ACC112 (cell line): ENCODE results near the gene INHBB.
"Not testable (repeated sequence)": the region's sequence is repeated elsewhere in the genome, so short reads cannot be mapped to it uniquely, and the experiment has no call there.

Source experiments
- H2AFZ ChIP-seq: fragments of 200-600 bp; sonication (generic); one replicate; pipeline ENCODE4 v1.6.0; 2017; ENCODE audit warnings: antibody characterized with exemption, low read length; ENCODE audit not compliant: unreplicated experiment
- H3K27ac ChIP-seq: fragments of 200-600 bp; sonication (generic); 2 replicates; pipeline ENCODE4 v1.5.1; 2014; ENCODE audit warnings: low read depth, mild to moderate bottlenecking, antibody characterized with exemption, low read length, moderate library complexity
- H3K27me3 ChIP-seq: fragments of 200-600 bp; sonication (generic); 2 replicates; pipeline ENCODE4 v1.6.1; 2014; ENCODE audit warnings: mild to moderate bottlenecking, antibody characterized with exemption, low read length, moderate library complexity, mixed read lengths; ENCODE audit not compliant: insufficient read depth
- H3K36me3 ChIP-seq: fragments of 200-600 bp; sonication (generic); 2 replicates; pipeline ENCODE4 v1.6.1; 2016; ENCODE audit warnings: mild to moderate bottlenecking, antibody characterized with exemption, low read length, moderate library complexity, mixed read lengths; ENCODE audit not compliant: insufficient read depth
- H3K4me1 ChIP-seq: fragments of 200-600 bp; sonication (generic); one replicate; pipeline ENCODE4 v1.6.1; 2016; ENCODE audit warnings: low read length, mixed read lengths; ENCODE audit not compliant: insufficient read depth, unreplicated experiment, control insufficient read depth
- H3K4me3 ChIP-seq: fragments of 200-600 bp; sonication (generic); 2 replicates; pipeline ENCODE4 v1.5.1; 2014; ENCODE audit warnings: mild to moderate bottlenecking, low read depth, low read length
- H3K79me2 ChIP-seq: fragments of 200-600 bp; sonication (generic); one replicate; pipeline ENCODE4 v1.6.0; 2016; ENCODE audit warnings: low read length; ENCODE audit not compliant: control insufficient read depth, unreplicated experiment, insufficient read depth

INHBB gene

DNA sequence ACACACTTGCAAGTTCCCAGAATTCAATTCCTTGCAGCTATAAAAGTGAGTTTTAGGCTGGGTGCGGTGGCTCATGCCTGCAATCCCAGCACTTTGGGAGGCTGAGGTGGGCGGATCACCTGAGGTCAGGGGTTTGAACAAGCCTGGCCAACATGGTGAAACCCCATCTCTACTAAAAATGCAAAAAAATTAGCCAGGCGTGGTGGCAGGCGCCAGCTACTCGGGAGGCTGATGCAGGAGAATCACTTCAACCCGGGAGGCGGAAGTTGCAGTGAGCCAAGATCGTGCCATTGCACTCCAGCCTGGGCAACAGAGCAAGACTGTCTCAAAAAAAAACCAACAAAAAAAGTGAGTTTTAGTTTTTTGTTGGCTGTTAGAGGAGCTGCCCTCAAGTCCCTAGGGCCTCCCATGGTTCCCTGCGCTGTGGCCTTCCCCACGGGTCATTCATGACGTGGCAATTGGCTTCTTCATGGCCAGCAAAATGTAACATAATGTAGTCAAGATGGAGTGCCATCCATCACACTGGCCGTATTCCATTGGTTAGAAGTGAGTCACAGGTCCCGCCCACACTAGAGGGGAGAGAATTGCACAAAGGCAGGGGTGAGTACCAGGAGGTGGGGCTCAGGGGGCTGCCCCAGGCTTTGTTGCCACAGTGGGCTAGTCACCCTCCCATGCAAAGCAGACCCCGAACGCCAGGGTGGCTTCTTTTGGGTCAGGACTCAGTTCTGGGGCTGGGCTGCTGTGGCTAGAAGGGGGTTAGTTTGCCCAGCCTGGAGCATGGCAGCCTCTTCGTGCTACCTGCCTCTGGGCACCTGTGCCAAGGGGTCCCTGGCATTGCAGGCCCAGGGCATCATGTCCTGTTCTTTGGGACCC, 37.7 kb upstream of the INHBB start:
- Histone ChIP-seq H3K4me1 (no peaks in the 10 kb centered on the region), H2AFZ (no peak overlapping the region), H3K27ac (no peak overlapping the region)

DNA sequence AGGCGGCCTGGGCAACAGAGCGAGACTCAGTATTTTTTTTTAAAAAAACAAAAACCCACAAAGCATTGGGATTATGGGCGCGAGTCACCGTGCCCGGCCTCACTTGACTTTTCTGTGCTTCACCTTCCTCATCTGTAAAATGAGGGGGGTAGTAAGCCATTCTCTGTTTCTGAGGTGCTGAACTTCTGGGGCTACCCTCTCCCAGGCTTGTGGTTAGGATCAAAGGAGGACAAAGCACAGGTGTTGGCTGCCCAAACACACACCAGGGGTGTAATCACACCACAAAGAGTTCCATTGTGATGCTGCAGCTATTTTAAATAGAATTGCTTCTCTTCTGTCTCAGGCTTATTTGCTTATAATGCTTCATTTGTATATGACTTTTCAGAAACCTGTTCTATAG, 35.8 kb upstream of the INHBB start:
- no peaks in the 10 kb centered on the region for H3K27me3 ChIP-seq
- H3K36me3 ChIP-seq = 0 out of 2 replicates have a peak, but pooled peaks cover 3% of the 10 kb centered on the region
- H3K4me3 ChIP-seq = no peak overlapping the region
- H3K79me2 ChIP-seq = no peaks in the 10 kb centered on the region
- no peak overlapping the region for H2AFZ ChIP-seq
- H3K27ac ChIP-seq = no peak overlapping the region
- no peaks in the 10 kb centered on the region for H3K4me1 ChIP-seq

More for the DNA sequence above, 37.7 kb upstream of the INHBB start:
- no peak overlapping the region for H3K4me3 ChIP-seq
- H3K27me3 ChIP-seq = no peaks in the 10 kb centered on the region
- H3K36me3 ChIP-seq = 0 out of 2 replicates have a peak, but pooled peaks cover 3% of the 10 kb centered on the region
- no peaks in the 10 kb centered on the region for H3K79me2 ChIP-seq

DNA sequence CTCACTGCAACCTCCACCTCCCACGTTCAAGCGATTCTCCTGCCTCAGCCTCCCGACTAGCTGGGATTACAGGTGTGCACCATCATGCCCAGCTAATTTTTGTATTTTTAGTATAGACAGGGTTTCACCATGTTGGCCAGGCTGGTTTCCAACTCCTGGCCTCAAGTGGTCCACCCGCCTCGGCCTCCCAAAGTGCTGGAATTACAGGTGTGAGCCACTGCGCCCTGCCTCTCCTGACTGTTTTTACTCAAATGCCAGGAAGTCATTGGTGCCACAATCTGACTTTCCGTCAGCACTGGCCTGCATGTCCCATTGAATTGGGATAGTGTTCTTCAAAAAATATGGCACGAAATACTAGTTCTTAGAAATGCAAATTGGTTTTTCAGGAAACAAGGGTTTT, 35.1 kb upstream of the INHBB start:
- H3K4me3 ChIP-seq, H3K79me2 ChIP-seq, H3K27me3 ChIP-seq, H3K4me1 ChIP-seq, H3K27ac ChIP-seq, H2AFZ ChIP-seq, H3K36me3 ChIP-seq: not testable (repeated sequence)

DNA sequence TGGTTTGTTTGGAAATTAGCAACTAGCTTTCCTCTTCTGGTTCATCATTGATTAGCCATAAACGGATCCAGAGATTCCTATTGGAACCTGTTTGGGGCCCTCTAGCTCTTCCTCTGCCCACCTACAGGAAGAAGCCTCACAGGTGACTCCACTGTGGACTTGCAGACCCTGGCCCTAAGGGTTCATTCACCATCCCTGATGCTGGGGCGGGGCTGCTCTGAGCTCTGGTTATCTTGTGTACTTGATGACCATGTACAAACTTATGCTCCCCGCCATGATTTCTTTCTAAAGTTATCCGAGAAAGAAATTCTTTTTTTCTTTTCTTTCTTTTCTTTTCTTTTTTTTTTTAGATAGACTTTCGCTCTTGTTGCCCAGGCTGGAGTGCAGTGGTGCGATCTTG, 33.9 kb upstream of the INHBB start:
- H3K27me3 ChIP-seq = no peaks in the 10 kb centered on the region
- no peaks in the 10 kb centered on the region for H3K4me1 ChIP-seq
- H2AFZ ChIP-seq = no peak overlapping the region
- no peaks in the 10 kb centered on the region for H3K79me2 ChIP-seq
- no peaks in the 10 kb centered on the region for H3K36me3 ChIP-seq
- H3K4me3 ChIP-seq = no peak overlapping the region
- no peak overlapping the region for H3K27ac ChIP-seq

DNA sequence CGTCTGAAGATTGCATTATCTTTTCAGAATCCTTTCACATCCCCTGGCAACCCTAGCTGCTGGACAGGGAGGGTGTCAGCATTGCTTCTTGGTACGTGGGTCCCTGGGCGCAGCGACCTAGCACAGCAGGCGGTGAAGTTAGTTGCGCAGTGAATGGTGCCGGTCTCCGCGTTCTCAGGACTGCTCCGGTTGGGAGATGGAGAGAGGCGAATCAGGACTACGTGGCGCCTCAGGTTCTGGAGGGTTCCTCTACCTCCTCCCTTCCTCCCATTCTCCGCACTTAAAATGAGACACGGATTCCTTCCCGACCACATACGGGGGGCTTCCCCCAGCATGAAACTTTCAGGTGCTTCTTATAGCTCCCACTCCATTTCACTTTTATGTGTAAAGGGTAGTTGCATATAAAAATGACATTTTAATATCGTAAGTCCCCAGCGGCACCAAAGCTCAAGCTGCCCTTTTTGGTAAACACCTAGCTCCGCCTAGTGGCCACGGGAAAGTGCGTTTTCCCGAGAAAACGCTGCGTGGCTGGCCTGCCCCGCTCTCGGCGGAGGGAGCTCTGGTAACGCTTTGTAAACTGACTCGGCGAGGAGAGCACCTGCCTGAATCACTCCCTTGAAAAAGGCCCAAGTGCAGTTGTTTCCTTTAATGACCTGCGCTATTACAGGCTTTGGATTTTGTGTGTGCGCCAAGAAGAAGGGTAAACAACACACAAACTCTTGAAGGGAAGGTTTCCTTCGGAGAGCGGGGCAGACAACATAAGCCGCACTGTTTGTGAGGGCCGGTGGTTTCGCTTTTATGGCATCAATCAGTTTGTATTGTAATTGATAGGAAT, 32.9 kb upstream of the INHBB start:
- Histone ChIP-seq H3K27ac (no peak overlapping the region), H3K36me3 (no peaks in the 10 kb centered on the region), H2AFZ (peak overlapping the region; percentile 64), H3K4me1 (no peaks in the 10 kb centered on the region), H3K27me3 (no peaks in the 10 kb centered on the region), H3K4me3 (peak overlapping the region; percentile 68), H3K79me2 (no peaks in the 10 kb centered on the region)

DNA sequence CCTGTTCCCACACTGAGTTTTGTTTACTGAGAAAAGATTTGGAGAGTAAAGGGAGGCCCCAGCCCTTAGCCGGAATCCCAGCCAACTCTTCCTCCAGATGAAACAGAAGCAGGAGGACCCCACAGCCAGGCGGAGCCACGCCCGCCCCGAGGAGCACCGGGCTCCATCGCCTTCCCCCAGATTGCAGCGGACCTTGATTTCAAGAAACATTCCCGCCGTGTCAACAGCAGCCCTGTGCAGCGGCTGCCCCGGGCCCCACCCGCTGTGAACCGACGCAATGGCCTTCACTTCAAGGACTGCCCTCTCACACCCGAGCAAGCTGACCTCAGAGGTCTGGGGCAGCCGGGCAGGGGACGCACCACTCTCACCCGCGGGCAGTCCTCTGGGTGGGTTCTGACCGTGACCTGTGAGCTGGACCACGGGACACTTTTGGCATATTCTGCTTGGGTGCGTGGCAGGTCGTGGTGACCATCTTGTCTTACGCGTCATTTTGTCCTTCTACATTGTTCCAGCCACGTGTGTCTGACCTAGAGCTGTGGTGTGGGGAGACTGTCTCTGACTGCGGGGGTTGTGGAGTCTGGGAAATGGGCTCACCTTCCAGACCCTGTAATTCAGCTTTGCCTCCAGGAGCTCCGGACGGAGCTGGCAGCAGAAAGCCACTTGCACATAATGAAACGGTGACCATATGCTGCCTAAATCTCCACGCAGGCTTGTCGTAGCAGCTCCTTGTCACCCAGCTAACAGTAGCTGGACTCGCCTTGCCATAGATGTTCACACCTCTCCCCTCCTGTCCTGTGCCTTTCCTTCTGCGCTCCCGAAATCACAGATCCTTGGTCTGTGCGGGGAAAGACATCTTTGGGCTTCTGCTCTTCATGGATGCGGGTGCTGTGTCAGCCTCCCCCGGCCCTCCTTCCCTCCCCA, 32.0 kb upstream of the INHBB start:
- H3K36me3 ChIP-seq = no peaks in the 10 kb centered on the region
- H2AFZ ChIP-seq = peak overlapping the region; percentile 55
- H3K27ac ChIP-seq = no peak overlapping the region
- peak overlapping the region; percentile 68 for H3K4me3 ChIP-seq
- no peaks in the 10 kb centered on the region for H3K4me1 ChIP-seq
- H3K27me3 ChIP-seq = no peaks in the 10 kb centered on the region
- H3K79me2 ChIP-seq = no peaks in the 10 kb centered on the region

DNA sequence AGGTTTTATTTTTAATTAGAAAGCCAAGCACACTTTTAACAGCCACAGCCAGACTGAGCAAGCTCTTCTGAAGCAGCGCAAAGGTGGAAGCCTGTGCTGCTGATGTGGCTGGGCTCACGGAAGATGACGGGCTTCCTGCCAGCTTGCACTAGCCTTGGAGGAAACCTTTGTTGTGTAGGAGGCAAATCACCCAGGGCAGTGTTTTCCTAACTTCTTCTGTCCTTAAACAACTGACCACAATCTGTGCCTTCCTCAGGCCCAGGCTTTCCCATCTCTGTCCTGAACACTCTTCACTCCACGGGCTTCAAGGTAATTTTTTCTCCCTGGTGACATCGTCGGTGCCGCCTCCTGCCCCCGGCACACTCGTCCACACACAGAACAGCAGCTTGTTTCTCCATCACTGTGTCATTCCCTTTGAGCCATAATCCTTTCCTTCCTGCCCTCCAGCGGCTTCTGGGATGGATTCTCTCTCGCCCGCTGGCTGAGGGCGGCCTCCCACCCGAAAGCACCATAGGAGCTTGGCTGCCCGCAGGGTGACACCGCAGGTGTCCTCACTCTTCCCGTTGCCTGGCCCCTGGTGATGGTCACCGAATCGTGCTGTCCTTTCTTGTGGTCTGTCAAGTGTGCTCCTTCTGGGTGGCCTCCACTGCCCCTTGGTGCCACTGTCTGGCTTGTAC, 31.1 kb upstream of the INHBB start:
- Histone ChIP-seq H3K27me3 (no peaks in the 10 kb centered on the region), H3K27ac (no peak overlapping the region), H3K4me3 (no peak overlapping the region), H3K79me2 (no peaks in the 10 kb centered on the region), H2AFZ (no peak overlapping the region), H3K4me1 (no peaks in the 10 kb centered on the region), H3K36me3 (no peaks in the 10 kb centered on the region)

DNA sequence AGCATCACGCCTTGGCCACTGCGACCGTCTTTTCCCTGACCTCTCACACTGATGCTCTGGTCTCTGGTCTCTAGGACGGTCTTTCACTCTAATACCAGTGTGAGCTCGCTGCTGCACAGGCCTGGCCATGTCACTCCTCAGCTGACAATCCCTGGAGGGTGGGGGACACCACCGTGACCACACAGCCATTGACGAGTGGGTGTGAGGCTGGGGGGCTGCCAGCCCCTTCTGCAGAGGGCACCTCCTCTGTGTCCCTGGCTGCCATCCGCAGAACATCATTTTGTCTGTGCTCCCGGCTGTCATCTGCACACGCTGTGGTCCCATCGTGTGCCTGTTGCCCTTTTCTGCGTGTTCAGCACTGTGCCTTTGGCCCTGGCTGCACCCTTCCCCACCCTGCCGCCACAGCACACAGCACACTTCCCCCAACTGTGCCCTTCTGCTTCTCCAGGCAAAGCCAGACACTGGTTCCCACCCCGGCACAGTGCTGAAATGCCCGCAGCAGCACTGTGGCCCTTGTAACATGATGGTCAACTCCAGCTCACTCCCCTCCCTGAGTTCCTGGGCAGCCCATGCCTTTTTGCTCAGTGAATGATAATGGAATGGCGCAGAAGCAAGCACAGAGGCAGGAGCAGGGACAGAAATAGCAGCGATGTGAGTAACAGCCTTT, 30.4 kb upstream of the INHBB start:
- H2AFZ ChIP-seq = no peak overlapping the region
- H3K36me3 ChIP-seq = no peaks in the 10 kb centered on the region
- H3K79me2 ChIP-seq = no peaks in the 10 kb centered on the region
- no peak overlapping the region for H3K4me3 ChIP-seq
- no peaks in the 10 kb centered on the region for H3K4me1 ChIP-seq
- no peaks in the 10 kb centered on the region for H3K27me3 ChIP-seq
- H3K27ac ChIP-seq = no peak overlapping the region

DNA sequence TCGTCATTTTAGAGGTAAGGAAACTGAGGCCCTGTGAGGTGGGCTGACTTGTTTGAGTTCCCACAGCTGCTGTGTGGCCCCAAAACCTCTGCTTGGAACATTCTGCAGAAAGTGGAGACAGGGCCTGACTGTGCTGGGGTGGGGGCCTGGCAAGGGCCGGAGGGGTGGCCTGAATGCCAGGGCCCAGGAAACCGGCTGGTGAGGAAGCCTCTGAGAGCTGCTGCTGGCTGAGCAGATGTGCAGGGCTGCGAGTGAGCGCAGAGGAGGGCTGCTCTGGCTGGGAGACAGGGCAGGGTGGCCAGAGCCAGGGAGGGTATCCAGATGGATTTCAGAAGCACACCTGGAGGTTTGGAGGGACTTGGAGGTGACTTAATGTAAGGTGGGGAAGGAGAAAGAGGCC, 29.9 kb upstream of the INHBB start:
- Histone ChIP-seq H3K27me3 (no peaks in the 10 kb centered on the region), H3K4me1 (no peaks in the 10 kb centered on the region), H3K4me3 (no peak overlapping the region), H3K27ac (no peak overlapping the region), H3K79me2 (no peaks in the 10 kb centered on the region), H3K36me3 (no peaks in the 10 kb centered on the region), H2AFZ (no peak overlapping the region)
